GM19467 (cell line): Measurements from ENCODE around the gene KEAP1.

Experiments
- ATAC-seq: cut with Tn5 transposase; IDR thresholded peaks from one replicate; pipeline ENCODE4 v1.9.1; 2021; ENCODE audit warnings: mild to moderate bottlenecking, moderate library complexity; ENCODE audit not compliant: unreplicated experiment

Gene KEAP1

DNA sequence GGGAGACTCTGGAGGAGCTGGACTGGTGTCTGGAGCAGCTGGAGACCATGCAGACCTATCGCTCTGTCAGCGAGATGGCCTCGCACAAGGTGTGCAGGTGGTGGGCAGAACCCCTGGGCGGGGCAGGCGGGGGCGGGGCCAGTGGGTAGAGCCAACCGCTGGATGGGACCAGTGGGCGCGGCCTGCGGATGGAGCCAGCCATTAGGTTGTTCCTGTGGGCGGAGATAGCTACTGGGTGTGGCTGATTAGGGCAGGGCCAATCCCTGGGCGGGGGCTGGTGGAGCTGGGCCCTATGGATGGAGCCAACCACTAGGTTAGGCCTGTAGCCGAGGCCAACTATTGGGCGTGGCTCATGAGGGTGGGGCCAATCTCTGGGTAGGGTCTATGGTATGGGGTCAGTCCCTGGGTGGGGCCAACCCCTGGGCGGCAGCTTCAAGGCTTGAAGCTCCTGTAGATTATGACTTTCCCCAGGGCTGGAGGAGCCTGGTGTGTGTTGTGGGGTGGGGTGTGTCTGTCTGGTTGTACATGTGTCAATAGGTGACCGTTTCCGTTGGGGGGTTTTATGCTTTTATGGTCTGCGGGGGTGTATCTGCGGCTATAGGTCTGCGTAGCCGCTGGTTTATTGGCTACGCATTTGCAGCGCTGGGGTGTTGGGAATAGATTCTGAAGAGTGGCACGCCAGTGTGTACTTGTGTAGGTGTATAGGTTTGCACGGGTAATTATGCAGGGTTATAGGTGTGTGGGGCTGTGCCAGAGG lies 52.1 kb downstream of the KEAP1 start:
- ATAC-seq: no peak

DNA sequence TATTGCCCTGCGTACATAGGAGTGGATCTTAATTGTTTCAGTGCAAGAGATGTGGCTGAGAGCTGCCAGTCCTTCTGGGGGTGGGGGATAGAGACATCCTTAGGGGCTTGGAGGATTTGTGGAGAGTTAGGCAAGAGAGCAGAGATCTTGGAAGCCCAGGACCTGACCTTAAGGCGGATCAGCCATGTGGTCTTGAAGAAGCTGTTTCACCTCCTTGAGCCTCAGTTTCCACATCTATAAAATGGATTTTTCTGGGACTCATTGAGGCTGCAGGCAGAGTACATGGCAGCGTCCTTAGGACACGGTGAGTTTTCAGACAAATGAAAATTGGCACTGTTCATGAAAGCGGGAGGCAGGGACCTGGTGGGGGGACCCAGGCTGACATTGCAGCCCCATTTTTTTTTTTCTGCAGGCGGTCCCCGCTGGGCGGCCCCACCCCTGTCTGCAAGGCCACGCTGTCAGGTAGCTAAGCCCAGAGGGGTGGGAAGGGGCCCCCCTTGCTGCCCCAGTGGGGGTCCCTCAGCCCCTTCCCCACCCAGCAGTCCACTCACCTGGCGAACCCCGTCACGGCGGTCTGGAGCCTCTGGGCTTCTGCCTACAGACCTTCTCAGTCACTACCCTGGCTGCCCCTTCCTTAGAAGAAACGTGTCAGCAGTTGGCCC lies 52.8 kb downstream of the KEAP1 start:
- ATAC-seq: no peak

DNA sequence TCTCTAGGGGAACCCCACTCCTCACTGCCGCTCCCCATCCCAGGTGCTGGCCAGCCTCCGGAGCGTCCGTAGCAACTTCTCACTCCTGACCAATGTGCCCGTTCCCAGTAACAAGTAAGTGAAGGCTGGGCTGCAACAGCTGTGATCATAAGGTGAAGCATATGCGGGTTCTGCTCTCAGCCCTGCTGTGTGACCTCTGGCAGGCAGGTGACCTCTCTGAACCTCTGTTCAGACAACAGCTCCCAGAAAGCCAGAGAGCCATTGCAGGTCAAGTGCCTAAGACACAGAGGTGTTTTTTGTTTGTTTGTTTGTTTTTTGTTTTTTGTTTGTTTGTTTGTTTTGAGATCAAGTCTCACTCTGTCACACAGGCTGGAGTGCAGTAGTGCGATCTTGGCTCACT lies 54.1 kb downstream of the KEAP1 start:
- ATAC-seq: no peak

DNA sequence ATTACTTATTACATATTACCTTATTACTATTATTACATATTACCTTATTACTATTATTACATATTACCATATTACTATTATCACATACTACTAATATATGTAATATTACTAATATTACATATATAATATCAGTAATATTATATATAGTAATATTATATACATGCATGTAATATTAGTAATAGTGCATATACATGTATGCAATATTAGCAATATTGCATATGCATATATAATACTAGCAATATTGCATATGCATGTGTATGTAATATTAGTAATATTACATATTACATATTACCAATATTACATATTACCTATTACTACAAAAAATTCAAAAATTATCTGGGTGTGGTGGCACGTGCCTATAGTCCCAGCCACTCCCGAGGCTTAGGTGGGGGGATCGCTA lies 60.5 kb downstream of the KEAP1 start:
- no peak for ATAC-seq

DNA sequence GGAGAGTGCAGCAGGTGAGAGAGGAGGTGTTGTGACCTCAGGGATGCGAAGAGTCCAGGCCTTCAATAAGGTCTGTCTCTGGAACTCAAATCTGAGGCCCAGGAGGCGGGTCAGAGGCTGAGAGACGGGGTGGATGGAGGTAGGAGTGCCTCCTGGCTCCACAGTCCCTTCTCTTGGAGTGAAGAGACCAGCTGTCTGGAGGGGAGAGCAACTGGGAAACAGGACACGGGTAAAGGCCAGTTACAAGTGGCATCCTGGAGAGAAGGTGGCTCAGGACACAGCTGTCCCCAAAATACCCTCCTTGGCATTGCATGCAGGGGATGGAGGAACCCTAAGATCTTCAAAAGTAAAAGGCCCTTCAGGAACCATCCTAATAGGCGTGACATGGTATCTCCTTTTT lies 63.6 kb downstream of the KEAP1 start:
- no peak for ATAC-seq
